ENCODE measurements around the gene ERICH4. TPM values are rescaled to one million over a fixed set of nuclear protein-coding genes. Genes with fewer than 3 reads are reported as not detected.
"Not testable (repeated sequence)": the region's sequence is repeated elsewhere in the genome, so short reads cannot be mapped to it uniquely, and the experiment has no call there.

The ERICH4 gene
- total RNA-seq, 1 experiment from 2014 or later, result not detected

DNA sequence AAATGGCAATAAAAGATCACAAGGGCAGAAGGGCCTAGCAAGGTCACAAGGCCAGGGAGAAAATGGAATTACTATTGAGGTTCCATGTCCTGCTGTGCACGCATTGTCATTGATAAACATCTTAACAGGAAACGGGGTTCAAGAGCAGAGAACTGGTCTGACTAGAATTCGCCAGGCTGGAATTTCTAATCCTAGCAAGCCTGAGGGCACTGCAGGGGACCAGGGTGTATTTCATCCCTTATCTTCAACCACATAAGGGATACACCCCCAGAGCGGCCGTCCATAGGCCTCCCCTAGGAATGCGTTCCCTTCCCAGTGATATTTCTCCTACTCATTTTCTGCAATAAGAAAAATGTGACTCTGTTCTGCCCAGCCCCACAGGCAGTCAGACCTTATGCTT lies 19.5 kb downstream of the ERICH4 start:
- no peak for DNase-seq

GRCh38 chr19:41463257-41464256 lies 20.6 kb downstream of the ERICH4 start:
- not testable (repeated sequence) for H3K4me3 ChIP-seq (ENCODE audit: insufficient read depth, low read depth, low read length); H3K27me3 ChIP-seq (ENCODE audit: control insufficient read depth, insufficient read depth, low read length); H3K36me3 ChIP-seq (replicated peaks; ENCODE audit: control insufficient read depth, insufficient read depth, low read length); DNase-seq

More for the DNA sequence above, 19.5 kb downstream of the ERICH4 start:
- no peaks in the 10 kb centered on the region for H3K27me3 ChIP-seq (ENCODE audit: control insufficient read depth, insufficient read depth, low read length)
- no peak overlapping the region for H3K4me3 ChIP-seq (ENCODE audit: insufficient read depth, low read depth, low read length)
- no peaks in the 10 kb centered on the region for H3K36me3 ChIP-seq (replicated peaks; ENCODE audit: control insufficient read depth, insufficient read depth, low read length)

GRCh38 chr19:41476583-41476982 lies 33.6 kb downstream of the ERICH4 start:
- Histone ChIP-seq H3K4me3 (ENCODE audit: insufficient read depth, low read depth, low read length) (no peak overlapping the region), H3K36me3 (replicated peaks; ENCODE audit: control insufficient read depth, insufficient read depth, low read length) (no peaks in the 10 kb centered on the region), H3K27me3 (ENCODE audit: control insufficient read depth, insufficient read depth, low read length) (no peaks in the 10 kb centered on the region)
- no peak for DNase-seq

- Histone ChIP-seq H3K4me3 (ENCODE audit: insufficient read depth, low read depth, low read length) (no peak overlapping the region), H3K27me3 (ENCODE audit: control insufficient read depth, insufficient read depth, low read length) (no peaks in the 10 kb centered on the region), H3K36me3 (replicated peaks; ENCODE audit: control insufficient read depth, insufficient read depth, low read length) (no peaks in the 10 kb centered on the region)
- no peak for DNase-seq
These were observed 35.2 kb downstream of the ERICH4 start for GRCh38 chr19:41478171-41478570.

- Histone ChIP-seq H3K27me3 (ENCODE audit: control insufficient read depth, insufficient read depth, low read length) (no peaks in the 10 kb centered on the region), H3K36me3 (replicated peaks; ENCODE audit: control insufficient read depth, insufficient read depth, low read length) (no peaks in the 10 kb centered on the region), H3K4me3 (ENCODE audit: insufficient read depth, low read depth, low read length) (no peak overlapping the region)
- DNase-seq, result no peak
These were observed 36.2 kb downstream of the ERICH4 start for GRCh38 chr19:41478875-41479756.

DNA sequence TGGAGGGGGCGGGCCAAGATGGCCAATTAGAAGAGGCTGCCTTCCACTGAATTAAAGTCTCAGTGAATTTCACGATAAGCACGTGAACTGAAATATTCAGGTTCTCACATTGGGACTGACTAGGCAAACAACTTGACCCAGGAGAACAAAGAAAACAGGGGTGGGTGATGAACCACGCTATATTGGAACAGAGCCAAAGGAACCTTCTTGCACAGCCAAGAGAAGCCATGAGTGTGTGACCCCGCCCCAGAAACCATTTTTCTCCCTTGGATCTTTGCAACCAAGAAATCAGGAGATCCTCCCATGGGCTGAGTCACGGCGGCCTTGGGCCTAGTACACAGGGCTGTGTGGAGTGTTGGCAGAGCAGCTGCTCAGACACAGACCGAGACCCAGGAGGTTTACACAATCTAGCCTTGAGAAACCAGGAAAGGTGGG lies 36.8 kb downstream of the ERICH4 start:
- H3K36me3 ChIP-seq (replicated peaks; ENCODE audit: control insufficient read depth, insufficient read depth, low read length), result no peaks in the 10 kb centered on the region
- H3K27me3 ChIP-seq (ENCODE audit: control insufficient read depth, insufficient read depth, low read length), result no peaks in the 10 kb centered on the region

GRCh38 chr19:41480336-41480735 lies 37.4 kb downstream of the ERICH4 start:
- Histone ChIP-seq H3K4me3 (ENCODE audit: insufficient read depth, low read depth, low read length) (no peak overlapping the region), H3K36me3 (replicated peaks; ENCODE audit: control insufficient read depth, insufficient read depth, low read length) (no peaks in the 10 kb centered on the region), H3K27me3 (ENCODE audit: control insufficient read depth, insufficient read depth, low read length) (no peaks in the 10 kb centered on the region)
- DNase-seq, result no peak

More for the DNA sequence above, 36.8 kb downstream of the ERICH4 start:
- no peak overlapping the region for H3K4me3 ChIP-seq (ENCODE audit: insufficient read depth, low read depth, low read length)
- DNase-seq, result no peak

DNA sequence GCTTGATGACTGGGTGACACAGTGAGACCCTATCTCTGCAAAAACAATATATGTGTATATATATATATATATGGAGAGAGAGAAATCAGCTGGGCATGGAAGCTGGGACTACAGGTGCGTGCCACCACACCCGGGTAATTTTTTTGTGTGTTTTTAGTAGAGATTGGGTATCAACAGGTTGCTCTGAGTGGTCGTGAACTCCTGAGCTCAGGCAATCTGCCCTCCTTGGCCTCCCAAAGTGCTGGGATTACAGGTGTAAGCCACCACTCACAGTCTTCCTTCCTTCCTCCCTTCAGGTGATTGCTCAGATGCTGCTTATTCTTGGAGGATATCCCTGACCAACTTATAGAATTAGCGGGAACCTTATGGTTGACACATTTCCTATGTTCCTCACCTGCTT lies 41.9 kb downstream of the ERICH4 start:
- Histone ChIP-seq H3K36me3 (replicated peaks; ENCODE audit: control insufficient read depth, insufficient read depth, low read length) (no peaks in the 10 kb centered on the region), H3K4me3 (ENCODE audit: insufficient read depth, low read depth, low read length) (no peak overlapping the region), H3K27me3 (ENCODE audit: control insufficient read depth, insufficient read depth, low read length) (no peaks in the 10 kb centered on the region)
- DNase-seq, result no peak

GRCh38 chr19:41486953-41487352 lies 44.0 kb downstream of the ERICH4 start:
- not testable (repeated sequence) for H3K36me3 ChIP-seq (replicated peaks; ENCODE audit: control insufficient read depth, insufficient read depth, low read length); DNase-seq; H3K27me3 ChIP-seq (ENCODE audit: control insufficient read depth, insufficient read depth, low read length); H3K4me3 ChIP-seq (ENCODE audit: insufficient read depth, low read depth, low read length)

GRCh38 chr19:41492843-41493242 lies 49.9 kb downstream of the ERICH4 start:
- no peak for DNase-seq
- H3K27me3 ChIP-seq (ENCODE audit: control insufficient read depth, insufficient read depth, low read length), result no peaks in the 10 kb centered on the region
- no peaks in the 10 kb centered on the region for H3K36me3 ChIP-seq (replicated peaks; ENCODE audit: control insufficient read depth, insufficient read depth, low read length)
- no peak overlapping the region for H3K4me3 ChIP-seq (ENCODE audit: insufficient read depth, low read depth, low read length)

Other genes with a start within 250 kb of the ERICH4 start
- 60.4 and 108 TPM in 2 replicates for gene CYP2S1, start 249.9 kb upstream of the ERICH4 start, total RNA-seq (2014; rRNA removed; shearing (Covaris generic))
- 23.3 and 26.8 TPM in 2 replicates for gene AXL, start 223.9 kb upstream of the ERICH4 start, total RNA-seq (2014; rRNA removed; shearing (Covaris generic))
- gene HNRNPUL1, start 178.8 kb upstream of the ERICH4 start, total RNA-seq (2014; rRNA removed; shearing (Covaris generic)), result 178 and 194 TPM in 2 replicates
- gene CCDC97, start 133.0 kb upstream of the ERICH4 start, total RNA-seq (2014; rRNA removed; shearing (Covaris generic)), result 19.6 and 20.8 TPM in 2 replicates
- gene TGFB1, start 89.2 kb upstream of the ERICH4 start, total RNA-seq (2014; rRNA removed; shearing (Covaris generic)), result 8.6 and 11.6 TPM in 2 replicates
- 1.1 and 2.9 TPM in 2 replicates for gene B9D2, start 79.0 kb upstream of the ERICH4 start, total RNA-seq (2014; rRNA removed; shearing (Covaris generic))
- gene TMEM91, start 66.6 kb upstream of the ERICH4 start, total RNA-seq (2014; rRNA removed; shearing (Covaris generic)), result 8.4 and 13.3 TPM in 2 replicates
- 79.6 and 83.0 TPM in 2 replicates for gene EXOSC5, start 45.8 kb upstream of the ERICH4 start, total RNA-seq (2014; rRNA removed; shearing (Covaris generic))
- 36.0 and 53.1 TPM in 2 replicates for gene BCKDHA, start 45.3 kb upstream of the ERICH4 start, total RNA-seq (2014; rRNA removed; shearing (Covaris generic))
- gene B3GNT8, start 15.8 kb upstream of the ERICH4 start, total RNA-seq (2014; rRNA removed; shearing (Covaris generic)), result 1.9 and 5.3 TPM in 2 replicates
- gene DMAC2, start 3.2 kb upstream of the ERICH4 start, total RNA-seq (2014; rRNA removed; shearing (Covaris generic)), result 80.0 and 96.0 TPM in 2 replicates
- gene CEACAM21, start 133.0 kb downstream of the ERICH4 start, total RNA-seq (2014; rRNA removed; shearing (Covaris generic)), result not detected in 2 replicates
- not detected in 2 replicates for gene CEACAM4, start 183.9 kb downstream of the ERICH4 start, total RNA-seq (2014; rRNA removed; shearing (Covaris generic))
- not detected in 2 replicates for gene CEACAM7, start 245.1 kb downstream of the ERICH4 start, total RNA-seq (2014; rRNA removed; shearing (Covaris generic))